ENCODE results near the gene SPTB. TPM values are rescaled to one million over a fixed set of nuclear protein-coding genes. Genes with fewer than 3 reads are reported as not detected.

SPTB gene
- total and polyA plus RNA-seq, 9 of the 15 experiments (the other 6 are each of a cell fraction or from before 2014, with no cell fraction given) = 0.21 to 45.9 (median 11.7) TPM

- no peak for TF ChIP-seq E2F5 (CRISPR knock-in tag; IDR thresholded peaks at IDR 0.05)
- TF ChIP-seq REST (IDR thresholded peaks at IDR 0.05; ENCODE audit: borderline replicate concordance) = peak; percentile 90
- TF ChIP-seq REST (CRISPR knock-in tag; IDR thresholded peaks at IDR 0.05; ENCODE audit: low read depth) = no peak
- no peak for TF ChIP-seq PHTF2 (CRISPR knock-in tag; IDR thresholded peaks at IDR 0.05)
- TF ChIP-seq RAD21 (CRISPR knock-in tag; conservative IDR thresholded peaks at IDR 0.05 in 1 of 2, IDR thresholded peaks at IDR 0.05 in 1 of 2) = peak; percentile 92 to 99
- 0 out of 2 replicates have a peak, but pooled peaks have one; percentile 19 for TF ChIP-seq GATA2 (CRISPR knock-in tag; IDR thresholded peaks at IDR 0.05)
- TF ChIP-seq HMBOX1 (IDR thresholded peaks at IDR 0.05) = 0 out of 2 replicates have a peak, but pooled peaks have one; percentile 25
- TF ChIP-seq CEBPZ (IDR thresholded peaks at IDR 0.05; ENCODE audit: borderline replicate concordance, low read depth, low read length) = no peak
- no peak for TF ChIP-seq ZMIZ1 (IDR thresholded peaks at IDR 0.05; ENCODE audit: low read depth in 2 of 2, low read length in 2 of 2)
Observed at GRCh38 chr14:64891839-64892375, 12.2 kb upstream of the SPTB start (continued).

Data from K562 (cell line).